ENCODE measurements around the gene FBXL13. TPM values are rescaled to one million over a fixed set of nuclear protein-coding genes. Genes with fewer than 3 reads are reported as not detected.

FBXL13 gene
- total and polyA plus RNA-seq, 5 experiments from 2014 or later, result 0.28 to 3.3 (median 1.3) TPM

GRCh38 chr7:102942181-102942866, 132.3 kb downstream of the FBXL13 start:
- Mint-ChIP-seq H3K4me1 (no peaks in the 10 kb centered on the region), H3K4me3 (no peak overlapping the region), H3K9me3 (no peaks in the 10 kb centered on the region), H3K27ac (no peak overlapping the region), H3K36me3 (peaks cover 0 to 4% (median 0%) of the 10 kb centered on the region in 3 donors), H3K27me3 (no peaks in the 10 kb centered on the region)
- ATAC-seq, result no peak
- POLR2A ChIA-PET, result no interaction called here
- no peak for DNase-seq

- POLR2A ChIA-PET, result no interaction called here
- ATAC-seq (no peak), DNase-seq (no peak)
- Mint-ChIP-seq H3K27ac (no peak overlapping the region), H3K27me3 (no peaks in the 10 kb centered on the region), H3K4me1 (peaks cover 0 to 2% (median 0%) of the 10 kb centered on the region in 4 donors), H3K36me3 (peaks cover 0 to 3% (median 0%) of the 10 kb centered on the region in 3 donors), H3K9me3 (no peaks in the 10 kb centered on the region), H3K4me3 (no peak overlapping the region)
Observed at GRCh38 chr7:102938679-102939078, 135.9 kb downstream of the FBXL13 start.

GRCh38 chr7:102935450-102936115, 139.0 kb downstream of the FBXL13 start:
- POLR2A ChIA-PET, result no interaction called here
- no peak overlapping the region for H3K4me3 Mint-ChIP-seq
- no peak for ATAC-seq

GRCh38 chr7:102934701-102935100, 139.9 kb downstream of the FBXL13 start:
- Mint-ChIP-seq H3K4me1 (peaks cover 0 to 2% (median 0%) of the 10 kb centered on the region in 4 donors), H3K9me3 (no peaks in the 10 kb centered on the region), H3K27ac (no peak overlapping the region), H3K36me3 (peaks cover 0 to 2% (median 0%) of the 10 kb centered on the region in 3 donors), H3K27me3 (no peaks in the 10 kb centered on the region), H3K4me3 (no peak overlapping the region)
- DNase-seq, result no peak
- POLR2A ChIA-PET, result no interaction called here
- ATAC-seq, result no peak

More at GRCh38 chr7:102935450-102936115, 139.0 kb downstream of the FBXL13 start:
- H3K27me3 Mint-ChIP-seq, result no peaks in the 10 kb centered on the region
- H3K27ac Mint-ChIP-seq, result peak overlapping the region in 1 of 10 donors; percentile 45
- no peak for DNase-seq
- H3K4me1 Mint-ChIP-seq, result peaks cover 0 to 2% (median 0%) of the 10 kb centered on the region in 4 donors
- H3K36me3 Mint-ChIP-seq, result peaks cover 0 to 2% (median 0%) of the 10 kb centered on the region in 3 donors
- H3K9me3 Mint-ChIP-seq, result no peaks in the 10 kb centered on the region

- ATAC-seq, result no peak
Observed at GRCh38 chr7:102934239-102934638, 140.4 kb downstream of the FBXL13 start.

GRCh38 chr7:102933763-102934162, 140.8 kb downstream of the FBXL13 start:
- no peak overlapping the region for H3K27ac Mint-ChIP-seq
- POLR2A ChIA-PET, result no interaction called here
- H3K4me1 Mint-ChIP-seq, result peaks cover 0 to 2% (median 0%) of the 10 kb centered on the region in 4 donors
- no peaks in the 10 kb centered on the region for H3K9me3 Mint-ChIP-seq
- no peaks in the 10 kb centered on the region for H3K27me3 Mint-ChIP-seq
- ATAC-seq (no peak), DNase-seq (no peak)
- peaks cover 0 to 5% (median 0%) of the 10 kb centered on the region in 3 donors for H3K36me3 Mint-ChIP-seq
- H3K4me3 Mint-ChIP-seq, result no peak overlapping the region

More at GRCh38 chr7:102934239-102934638, 140.4 kb downstream of the FBXL13 start:
- no peak for DNase-seq
- POLR2A ChIA-PET, result no interaction called here
- H3K27me3 Mint-ChIP-seq, result no peaks in the 10 kb centered on the region
- H3K9me3 Mint-ChIP-seq, result no peaks in the 10 kb centered on the region
- no peak overlapping the region for H3K27ac Mint-ChIP-seq
- no peak overlapping the region for H3K4me3 Mint-ChIP-seq
- peaks cover 0 to 2% (median 0%) of the 10 kb centered on the region in 4 donors for H3K4me1 Mint-ChIP-seq
- peaks cover 0 to 2% (median 0%) of the 10 kb centered on the region in 3 donors for H3K36me3 Mint-ChIP-seq

- no peaks in the 10 kb centered on the region for H3K27me3 Mint-ChIP-seq
Observed at GRCh38 chr7:102931757-102932156, 142.8 kb downstream of the FBXL13 start.

GRCh38 chr7:102927312-102927933, 147.2 kb downstream of the FBXL13 start:
- ATAC-seq, result no peak
- Mint-ChIP-seq H3K4me3 (no peak overlapping the region), H3K9me3 (no peaks in the 10 kb centered on the region), H3K36me3 (peaks cover 0 to 7% (median 0%) of the 10 kb centered on the region in 3 donors), H3K27ac (peak overlapping the region in 1 of 10 donors; percentile 9), H3K4me1 (no peaks in the 10 kb centered on the region), H3K27me3 (no peaks in the 10 kb centered on the region)
- POLR2A ChIA-PET, result interaction anchor here (0.6 kb wide), 1 partner anchor 121 kb away, joined by 3 read pairs; no protein-coding TSS in a partner anchor
- no peak for DNase-seq

More at GRCh38 chr7:102931757-102932156, 142.8 kb downstream of the FBXL13 start:
- no peak overlapping the region for H3K27ac Mint-ChIP-seq
- no peak overlapping the region for H3K4me3 Mint-ChIP-seq
- no peak for DNase-seq
- H3K36me3 Mint-ChIP-seq, result peaks cover 0 to 5% (median 0%) of the 10 kb centered on the region in 3 donors
- no peaks in the 10 kb centered on the region for H3K9me3 Mint-ChIP-seq
- H3K4me1 Mint-ChIP-seq, result peaks cover 0 to 2% (median 0%) of the 10 kb centered on the region in 4 donors
- POLR2A ChIA-PET, result no interaction called here
- ATAC-seq, result no peak

GRCh38 chr7:102926783-102927140, 147.8 kb downstream of the FBXL13 start:
- no peaks in the 10 kb centered on the region for H3K4me1 Mint-ChIP-seq
- no peaks in the 10 kb centered on the region for H3K9me3 Mint-ChIP-seq
- POLR2A ChIA-PET, result interaction anchor here (0.6 kb wide), 1 partner anchor 122 kb away, joined by 3 read pairs; no protein-coding TSS in a partner anchor
- peaks cover 0 to 7% (median 0%) of the 10 kb centered on the region in 3 donors for H3K36me3 Mint-ChIP-seq
- DNase-seq (no peak), ATAC-seq (no peak)
- H3K4me3 Mint-ChIP-seq, result no peak overlapping the region
- H3K27me3 Mint-ChIP-seq, result no peaks in the 10 kb centered on the region
- H3K27ac Mint-ChIP-seq, result no peak overlapping the region

GRCh38 chr7:102925976-102926782, 148.4 kb downstream of the FBXL13 start:
- Mint-ChIP-seq H3K27me3 (no peaks in the 10 kb centered on the region), H3K9me3 (no peaks in the 10 kb centered on the region), H3K36me3 (peaks cover 0 to 7% (median 0%) of the 10 kb centered on the region in 3 donors), H3K4me1 (no peaks in the 10 kb centered on the region), H3K27ac (no peak overlapping the region), H3K4me3 (no peak overlapping the region)
- ATAC-seq (no peak), DNase-seq (no peak)
- POLR2A ChIA-PET, result no interaction called here

- DNase-seq, result no peak
- no peaks in the 10 kb centered on the region for H3K4me1 Mint-ChIP-seq
- H3K36me3 Mint-ChIP-seq, result peaks cover 0 to 5% (median 0%) of the 10 kb centered on the region in 3 donors
- no peaks in the 10 kb centered on the region for H3K27me3 Mint-ChIP-seq
- no peak overlapping the region for H3K4me3 Mint-ChIP-seq
- no peak overlapping the region for H3K27ac Mint-ChIP-seq
- ATAC-seq, result no peak
- H3K9me3 Mint-ChIP-seq, result no peaks in the 10 kb centered on the region
- POLR2A ChIA-PET, result no interaction called here
Observed at GRCh38 chr7:102918845-102919244, 155.8 kb downstream of the FBXL13 start.

All from naive thymus-derived CD8-positive, alpha-beta T cell (primary cell).